GM12872 (cell line): Measurements from ENCODE around the gene RUNX3.

Experiments
- TF ChIP-seq, protein P1 (sequence below): IDR thresholded peaks from 3 replicates; pipeline ENCODE4 v1.5.1; 2011; ENCODE audit warnings: low read depth, mild to moderate bottlenecking, low read length, moderate library complexity; ENCODE audit not compliant: insufficient read depth

RUNX3 gene

DNA sequence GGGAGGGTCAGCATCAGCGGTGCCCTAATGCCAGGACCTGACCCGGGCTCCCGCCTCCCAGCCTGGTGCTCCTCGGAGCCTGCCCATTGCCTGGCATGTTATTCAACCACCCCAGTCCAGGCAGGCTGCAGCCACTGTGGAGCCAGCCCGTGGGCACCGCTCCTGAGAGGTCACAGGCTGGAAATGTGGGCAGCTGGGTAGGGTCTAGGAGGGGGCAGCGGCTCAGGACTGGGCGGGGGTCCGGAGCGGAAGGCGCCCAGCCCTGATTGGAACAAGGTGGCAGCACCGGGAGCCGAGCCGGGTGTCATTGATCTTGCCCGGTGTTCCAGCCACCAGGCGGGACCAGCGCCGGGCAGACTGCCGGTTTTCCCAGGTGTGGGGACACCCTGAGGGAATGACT is 12.7 kb upstream of the RUNX3 start:
- TF ChIP-seq, protein P1, sequence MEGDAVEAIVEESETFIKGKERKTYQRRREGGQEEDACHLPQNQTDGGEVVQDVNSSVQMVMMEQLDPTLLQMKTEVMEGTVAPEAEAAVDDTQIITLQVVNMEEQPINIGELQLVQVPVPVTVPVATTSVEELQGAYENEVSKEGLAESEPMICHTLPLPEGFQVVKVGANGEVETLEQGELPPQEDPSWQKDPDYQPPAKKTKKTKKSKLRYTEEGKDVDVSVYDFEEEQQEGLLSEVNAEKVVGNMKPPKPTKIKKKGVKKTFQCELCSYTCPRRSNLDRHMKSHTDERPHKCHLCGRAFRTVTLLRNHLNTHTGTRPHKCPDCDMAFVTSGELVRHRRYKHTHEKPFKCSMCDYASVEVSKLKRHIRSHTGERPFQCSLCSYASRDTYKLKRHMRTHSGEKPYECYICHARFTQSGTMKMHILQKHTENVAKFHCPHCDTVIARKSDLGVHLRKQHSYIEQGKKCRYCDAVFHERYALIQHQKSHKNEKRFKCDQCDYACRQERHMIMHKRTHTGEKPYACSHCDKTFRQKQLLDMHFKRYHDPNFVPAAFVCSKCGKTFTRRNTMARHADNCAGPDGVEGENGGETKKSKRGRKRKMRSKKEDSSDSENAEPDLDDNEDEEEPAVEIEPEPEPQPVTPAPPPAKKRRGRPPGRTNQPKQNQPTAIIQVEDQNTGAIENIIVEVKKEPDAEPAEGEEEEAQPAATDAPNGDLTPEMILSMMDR, result no peak

DNA sequence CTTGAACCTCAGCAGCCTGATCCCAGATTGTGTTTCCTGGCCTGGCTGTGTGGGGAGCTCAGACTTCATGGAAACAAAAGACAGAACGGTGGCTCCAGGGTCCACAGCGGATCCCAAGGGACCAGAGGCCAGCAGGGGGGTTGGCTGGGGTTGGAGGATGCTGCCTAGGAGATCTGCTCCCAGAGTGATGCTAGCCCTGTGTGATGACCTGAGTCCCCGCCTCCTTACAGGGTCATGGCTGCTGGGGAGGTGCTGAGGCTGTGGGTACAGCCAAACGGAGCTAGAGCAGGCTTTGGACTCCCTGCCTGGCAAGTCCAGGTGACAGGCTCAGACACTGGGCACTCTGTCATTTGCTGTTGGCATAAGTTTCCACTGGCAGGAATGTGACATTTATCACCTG is 11.5 kb upstream of the RUNX3 start:
- TF ChIP-seq, protein P1, result no peak

DNA sequence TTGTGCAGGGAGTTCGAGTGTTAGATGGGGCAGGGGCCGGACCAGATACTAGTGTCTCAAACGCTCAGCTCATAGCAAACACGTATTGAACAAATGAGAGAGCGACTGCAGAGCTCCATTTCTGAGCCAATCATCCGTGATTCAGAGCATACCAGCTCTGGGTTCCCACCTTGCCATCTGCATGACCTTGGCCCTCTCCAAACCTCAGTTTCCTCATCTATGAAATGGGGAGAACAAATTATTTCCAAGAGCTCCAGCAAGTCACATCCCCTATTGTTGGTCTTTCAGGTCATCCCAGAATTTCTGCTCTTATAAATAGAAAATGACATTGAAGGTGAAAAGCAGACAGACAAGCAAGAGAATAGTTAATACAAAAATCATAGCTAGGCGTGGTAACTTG is 10.2 kb upstream of the RUNX3 start:
- TF ChIP-seq, protein P1, result no peak

DNA sequence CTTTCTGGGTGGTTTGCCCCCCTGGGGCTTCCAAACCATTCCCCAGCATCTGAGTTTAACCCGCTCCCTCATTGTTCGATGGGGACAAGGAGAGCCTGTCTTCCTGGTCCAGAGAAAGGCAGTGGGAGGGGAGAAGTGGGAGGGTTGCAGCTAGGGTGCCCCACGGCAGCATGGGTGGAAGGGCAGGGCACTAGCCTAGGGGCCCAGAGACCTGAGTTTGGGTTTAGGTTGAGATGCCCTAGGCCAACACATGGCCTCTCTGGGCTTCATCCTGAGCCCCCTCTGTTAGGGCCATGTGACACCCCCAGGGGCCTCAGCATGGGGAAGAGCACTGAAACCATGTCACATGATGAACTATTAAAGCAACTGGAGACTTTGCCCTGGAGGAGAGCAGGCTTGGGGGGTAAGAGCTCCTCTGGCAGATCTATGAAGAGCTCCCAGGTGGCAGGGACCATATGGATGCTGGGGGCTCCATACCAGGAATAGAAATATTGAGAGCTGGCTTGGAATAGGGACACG is 9.7 kb upstream of the RUNX3 start:
- TF ChIP-seq, protein P1, result no peak

DNA sequence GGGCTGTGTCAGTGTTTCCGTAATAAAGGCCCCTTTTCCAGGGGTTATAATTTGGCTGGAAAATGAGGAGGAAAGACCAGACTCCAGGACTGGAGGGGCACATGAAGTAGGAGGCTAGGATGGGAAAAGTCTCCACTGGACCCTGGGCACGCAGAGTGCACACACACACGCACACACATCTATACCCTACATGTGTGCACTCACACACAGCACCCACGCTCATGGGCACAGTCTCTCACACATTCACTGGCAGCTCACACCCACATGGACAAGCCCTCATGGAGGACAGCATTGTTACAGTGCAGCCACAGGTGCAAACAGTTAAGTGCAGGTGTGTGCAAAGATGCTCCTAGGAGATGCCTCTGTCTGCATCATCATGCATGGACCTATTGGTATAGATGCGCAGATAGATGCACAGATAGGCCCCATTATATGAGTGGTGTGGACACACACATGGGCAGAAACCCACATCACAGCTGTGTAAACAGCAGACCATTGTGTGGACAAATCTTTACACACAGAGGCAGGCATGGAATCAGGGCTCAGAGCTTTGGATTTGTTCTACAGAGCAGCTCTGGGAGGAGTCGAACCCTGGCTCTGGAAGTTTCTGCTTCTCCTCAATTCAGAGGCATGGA is 9.1 kb upstream of the RUNX3 start:
- TF ChIP-seq, protein P1, result no peak

DNA sequence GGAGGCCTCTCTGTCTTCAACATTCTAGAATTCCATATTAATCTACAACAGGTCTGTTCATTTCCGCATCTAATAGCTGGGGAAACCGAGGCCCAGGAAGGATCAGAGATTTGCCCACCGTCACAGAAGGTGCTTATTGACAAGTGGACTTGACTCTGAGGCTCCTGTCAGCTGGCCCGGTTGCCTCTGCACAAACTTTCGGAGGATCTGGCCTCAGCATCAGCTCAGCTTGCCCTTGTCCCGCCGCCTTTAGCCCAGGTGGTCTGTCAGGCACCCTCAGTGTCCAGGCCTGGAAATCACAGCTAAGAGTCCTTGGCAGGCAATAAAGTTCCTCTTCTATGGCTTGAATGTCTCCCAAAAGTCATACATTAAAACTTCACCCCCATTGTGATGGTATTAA is 8.2 kb upstream of the RUNX3 start:
- TF ChIP-seq, protein P1, result no peak

DNA sequence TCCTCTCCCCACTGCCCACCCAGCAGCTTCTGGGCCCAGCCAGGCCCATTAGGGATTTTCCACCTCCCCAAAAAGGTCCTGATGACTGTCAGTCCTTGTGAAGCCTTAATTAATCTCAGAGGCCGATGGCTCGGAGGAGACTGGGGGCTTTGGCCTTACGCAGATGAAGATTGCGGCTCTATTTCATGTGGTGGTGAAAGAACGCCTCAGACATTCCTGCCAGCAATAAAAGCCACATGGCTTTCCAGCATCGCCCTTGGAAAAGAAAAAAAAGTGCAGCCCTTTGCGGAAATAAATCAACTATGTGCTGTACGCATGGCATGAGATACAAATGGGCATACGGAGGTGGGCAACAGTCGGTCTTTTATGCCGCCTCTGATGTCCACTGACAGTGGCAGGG is 6.6 kb upstream of the RUNX3 start:
- TF ChIP-seq, protein P1, result no peak
